Measurements from ENCODE around the gene POTEM. TPM values are rescaled to one million over a fixed set of nuclear protein-coding genes. Genes with fewer than 3 reads are reported as not detected.
"Not testable (repeated sequence)": the region's sequence is repeated elsewhere in the genome, so short reads cannot be mapped to it uniquely, and the experiment has no call there.

Gene POTEM
- total RNA-seq (ENCODE audit: insufficient read depth, low replicate concordance), result not detected

DNA sequence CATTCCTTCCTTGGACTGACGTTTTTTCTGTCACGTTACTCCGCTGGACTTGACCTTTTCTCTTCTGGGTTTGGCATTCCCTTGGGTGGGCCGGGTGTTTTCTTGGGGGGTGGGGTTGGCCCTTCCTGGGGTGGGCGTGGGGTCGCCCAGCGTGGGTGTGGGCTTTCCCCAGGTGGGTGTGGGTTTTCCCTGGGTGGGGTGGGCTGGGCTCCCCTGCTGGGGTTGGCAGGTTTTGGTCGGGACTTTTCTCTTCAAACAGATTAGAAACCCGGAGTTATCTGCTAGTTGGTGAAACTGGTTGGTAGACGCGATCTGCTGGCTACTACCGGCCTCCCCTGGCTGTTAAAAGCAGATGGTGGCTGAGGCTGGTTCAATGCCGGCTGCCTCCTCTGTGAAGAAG, at the start of gene POTEM:
Gene POTEM (plus strand): TSS at position 301 of the 400 bp plus-strand sequence. CDS start 52 bp downstream, at position 353.
- DNase-seq (ENCODE audit: low spot score), result not testable (repeated sequence)

DNA sequence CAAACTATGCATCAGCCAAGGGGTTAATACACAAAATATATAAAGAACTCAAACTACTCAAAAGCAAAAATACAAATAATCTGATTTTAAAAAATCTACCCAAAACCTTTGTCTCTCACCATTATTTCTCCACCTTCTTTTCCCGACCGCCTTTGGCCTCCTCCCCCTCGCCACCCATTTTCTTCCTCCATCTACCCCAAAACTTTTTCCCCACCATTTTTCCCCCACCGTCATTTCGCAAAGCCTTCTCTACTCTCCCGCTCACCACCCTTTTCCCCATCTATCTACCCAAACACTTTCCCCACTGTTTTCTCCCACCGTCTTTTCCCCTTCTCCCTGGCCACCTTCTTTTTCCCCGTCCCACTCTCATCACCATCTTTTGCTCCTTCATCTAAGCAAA, 48.9 kb upstream of the POTEM start:
- not testable (repeated sequence) for DNase-seq (ENCODE audit: low spot score)

DNA sequence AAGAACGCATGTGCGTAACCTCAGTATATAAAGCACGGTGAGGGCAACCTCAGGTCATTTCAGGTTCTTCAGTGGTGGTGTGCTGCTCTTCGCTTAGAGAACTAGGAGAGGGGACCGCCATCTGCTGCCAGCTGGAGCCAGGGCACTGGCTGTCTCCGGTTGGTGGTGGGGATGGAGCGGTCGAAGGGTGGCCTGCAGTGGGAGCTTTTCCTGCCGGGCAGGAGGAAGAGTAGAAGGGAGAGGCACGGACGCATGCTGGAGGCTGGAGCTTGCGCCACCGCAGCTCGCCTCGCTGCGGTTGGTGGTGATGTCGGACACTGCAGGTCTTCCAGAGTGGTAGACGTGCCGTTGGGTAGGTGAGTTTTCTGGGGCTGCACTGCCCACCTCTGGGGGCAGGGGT, 47.2 kb upstream of the POTEM start:
- not testable (repeated sequence) for DNase-seq (ENCODE audit: low spot score)

DNA sequence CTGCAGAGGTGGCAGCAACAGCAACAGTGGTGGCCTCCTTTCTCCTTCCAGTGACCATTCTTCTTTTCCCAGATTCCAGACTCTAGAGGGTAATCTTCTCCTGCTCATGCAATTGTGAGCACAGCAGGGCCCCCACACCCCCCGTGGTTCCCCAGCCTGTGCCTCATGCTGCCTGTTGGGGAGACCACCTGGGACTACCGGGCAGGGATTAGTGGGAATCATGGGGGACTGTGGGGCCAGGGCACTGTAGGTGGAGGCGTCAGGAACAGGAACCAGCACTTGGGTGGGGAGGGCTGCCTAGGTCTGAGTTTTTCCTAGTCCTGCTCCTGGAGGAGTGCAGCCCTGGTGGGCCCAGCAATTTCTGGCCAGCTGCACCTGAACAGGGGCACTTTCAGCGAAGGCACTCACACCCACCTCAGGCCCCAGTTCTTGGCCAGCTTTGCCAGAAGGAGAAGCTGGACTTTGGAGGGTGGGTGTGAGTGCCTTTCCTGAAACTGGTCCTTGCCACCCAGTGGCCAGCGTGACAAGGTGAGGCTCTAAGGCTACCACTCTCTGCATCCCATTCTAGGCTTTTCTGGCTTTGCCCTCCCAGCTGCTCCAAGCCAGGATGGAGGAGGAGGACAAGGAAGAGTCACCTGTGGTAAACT, 46.1 kb upstream of the POTEM start:
- DNase-seq (ENCODE audit: low spot score), result not testable (repeated sequence)

DNA sequence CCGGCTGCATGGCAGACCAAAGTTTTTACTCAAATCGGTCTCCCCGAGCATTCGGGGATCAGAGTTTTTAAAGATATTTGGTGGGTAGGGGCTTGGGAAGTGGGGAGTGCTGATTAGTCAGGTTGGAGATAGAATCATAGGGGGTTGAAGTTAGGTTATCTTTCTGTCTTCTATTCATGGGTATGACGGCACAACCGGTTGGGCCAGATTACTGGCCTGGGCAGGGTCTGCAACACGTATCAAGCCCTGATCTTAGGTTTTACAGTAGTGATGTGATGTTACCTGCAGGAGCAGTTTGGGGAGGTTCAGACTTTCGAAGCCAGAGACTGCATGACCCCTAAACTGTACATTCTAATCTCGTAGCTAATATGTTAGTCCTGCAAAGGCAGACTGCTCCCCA, 30.4 kb upstream of the POTEM start:
- not testable (repeated sequence) for DNase-seq (ENCODE audit: low spot score)

DNA sequence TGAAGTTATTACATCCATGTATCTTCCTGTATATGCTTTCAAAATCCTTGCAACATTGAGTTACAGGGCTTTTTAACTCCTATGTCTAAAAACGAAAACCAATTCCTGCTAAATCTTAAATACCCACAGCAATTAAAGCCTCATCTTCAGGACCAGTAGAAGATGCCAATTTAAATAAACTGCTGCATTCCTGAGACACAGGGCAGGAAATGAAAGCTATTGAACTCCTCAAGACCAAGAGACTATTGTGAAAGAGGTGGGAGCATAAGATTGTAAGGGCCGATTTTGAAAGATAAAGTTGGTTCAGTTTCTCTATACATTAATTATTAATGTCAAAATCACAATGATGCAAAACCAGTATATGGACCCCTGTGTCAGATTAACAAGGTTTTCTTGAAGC, 28.5 kb upstream of the POTEM start:
- not testable (repeated sequence) for DNase-seq (ENCODE audit: low spot score)

DNA sequence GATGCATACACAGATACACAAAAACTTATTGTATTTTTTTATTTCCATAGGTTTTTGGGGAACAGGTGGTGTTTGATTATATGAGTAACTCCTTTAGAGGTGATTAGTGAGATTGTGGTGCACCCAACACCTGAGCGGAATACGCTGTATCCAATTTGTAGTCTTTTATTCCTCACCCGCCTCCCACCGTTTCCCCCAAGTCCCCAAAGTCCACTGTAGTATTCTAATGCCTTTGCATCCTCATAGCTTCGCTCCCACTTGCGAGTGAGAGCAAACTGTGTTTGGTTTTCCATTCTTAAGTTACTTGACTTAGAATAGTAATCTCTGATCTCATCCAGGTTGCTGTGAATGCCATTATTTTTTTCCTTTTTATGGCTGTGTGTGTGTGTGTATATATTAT, 17.3 kb upstream of the POTEM start:
- DNase-seq (ENCODE audit: low spot score), result not testable (repeated sequence)

DNA sequence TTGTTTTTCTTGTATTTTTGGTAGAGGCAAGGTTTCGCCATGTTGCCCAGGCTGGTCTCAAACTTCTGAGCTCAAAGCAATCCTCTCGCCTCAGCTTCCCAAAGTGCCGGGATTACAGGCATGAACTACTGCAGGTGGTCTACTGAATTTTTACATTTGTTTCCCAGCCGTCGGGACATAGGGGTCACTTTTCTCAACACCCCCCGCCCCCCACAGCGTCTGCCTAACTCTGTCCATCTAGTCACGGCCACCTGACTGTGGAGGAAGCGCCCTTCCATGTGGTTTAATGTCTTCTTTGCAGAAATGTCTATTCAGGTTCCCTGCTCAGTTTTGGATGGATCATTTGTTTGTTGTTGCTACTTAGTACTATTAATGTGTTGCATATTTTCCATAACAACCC, 14.1 kb upstream of the POTEM start:
- not testable (repeated sequence) for DNase-seq (ENCODE audit: low spot score)

DNA sequence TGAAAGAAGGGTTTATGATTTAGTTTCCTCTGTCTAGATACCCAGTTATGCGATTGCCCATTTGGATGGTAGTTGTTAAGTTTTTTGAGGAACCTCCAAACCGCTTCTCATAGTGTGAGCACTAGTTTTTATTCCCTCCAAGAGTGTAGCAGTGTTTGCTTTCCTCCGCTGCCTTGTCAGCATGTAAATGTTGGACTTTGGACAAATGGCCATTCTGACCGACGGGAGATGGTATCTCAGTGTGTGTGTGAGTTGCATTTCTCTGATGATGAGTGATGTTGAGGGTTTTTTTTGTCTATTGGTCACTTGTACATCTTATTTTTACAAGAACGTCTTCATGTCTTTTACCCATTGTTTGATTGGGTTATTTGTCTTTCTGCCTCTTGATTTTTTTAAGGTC, 11.4 kb upstream of the POTEM start:
- not testable (repeated sequence) for DNase-seq (ENCODE audit: low spot score)

DNA sequence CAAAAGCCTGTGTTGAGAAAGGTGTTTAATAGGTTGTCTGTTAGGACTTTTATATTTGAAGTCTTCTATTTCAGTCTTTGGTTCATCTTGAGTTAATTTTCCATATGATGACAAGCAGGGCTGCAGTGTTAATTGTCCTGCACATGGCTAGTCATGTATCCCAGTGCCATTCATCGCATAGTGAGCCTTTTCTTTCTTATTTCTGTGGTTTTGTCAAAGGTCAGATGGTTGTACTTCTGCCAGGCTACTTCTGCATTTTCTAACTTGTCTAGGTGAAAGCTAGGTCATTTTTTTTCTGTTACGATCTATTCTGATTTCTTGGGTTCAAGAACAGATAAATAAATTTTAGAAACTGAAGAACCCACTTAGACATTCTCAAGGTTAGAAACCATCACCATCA, 5.7 kb upstream of the POTEM start:
- not testable (repeated sequence) for DNase-seq (ENCODE audit: low spot score)

DNA sequence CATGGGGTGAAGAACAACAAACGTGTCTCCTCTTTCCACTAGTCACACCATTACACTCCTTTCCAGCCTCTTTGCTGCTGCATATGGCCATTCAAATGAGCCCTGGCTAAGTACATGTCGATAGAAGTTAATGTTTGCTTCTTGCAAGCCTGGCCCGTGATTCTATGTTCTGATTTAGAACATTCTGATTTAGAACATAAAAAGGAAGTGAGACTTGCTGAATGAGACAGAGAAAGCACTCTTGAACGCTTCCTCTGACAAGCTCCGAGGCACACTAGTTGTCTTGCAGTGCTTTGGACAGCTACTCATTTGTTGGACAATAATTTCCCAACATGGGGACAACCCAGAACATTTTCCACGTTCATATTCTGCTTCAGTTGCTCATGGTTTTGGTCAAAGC, 5.1 kb upstream of the POTEM start:
- not testable (repeated sequence) for DNase-seq (ENCODE audit: low spot score)

DNA sequence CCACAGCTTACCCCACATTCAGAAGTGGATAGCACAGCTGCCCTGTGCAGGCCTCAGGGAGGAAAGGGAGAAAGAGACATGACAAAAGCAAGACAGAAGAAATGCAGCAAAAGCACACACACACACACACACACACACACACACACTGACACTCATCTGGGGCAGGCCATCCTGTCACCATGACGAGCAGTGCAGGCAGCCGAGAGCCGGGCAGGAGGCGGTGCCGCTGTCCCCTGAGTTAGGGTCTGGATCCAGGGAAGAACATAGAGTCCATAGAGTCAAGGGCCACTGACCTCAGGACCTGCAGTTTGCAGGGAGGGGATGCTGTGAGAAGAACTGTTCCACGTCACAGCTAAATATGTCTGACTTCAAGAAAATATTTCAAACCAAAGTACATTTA, 4.0 kb upstream of the POTEM start:
- DNase-seq (ENCODE audit: low spot score), result not testable (repeated sequence)

DNA sequence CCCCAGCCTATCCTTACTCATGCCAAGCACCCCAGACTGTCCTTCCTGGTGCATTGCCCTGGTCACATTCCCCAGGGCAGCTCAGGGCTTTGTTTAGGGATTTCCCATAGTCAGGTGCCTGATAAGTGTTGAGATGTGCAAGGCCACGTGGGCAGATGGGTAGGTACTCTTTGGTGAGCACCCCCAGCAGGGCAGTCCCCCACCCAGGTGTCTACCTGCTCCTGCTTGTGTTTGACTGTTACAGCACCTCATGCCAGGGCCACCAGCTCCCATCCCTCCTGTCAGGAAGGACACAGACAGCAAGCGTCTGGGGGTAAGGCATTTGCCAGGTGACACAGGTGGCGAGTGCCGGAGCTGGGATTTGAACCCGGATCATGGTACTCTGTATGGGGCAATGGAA, 2.4 kb upstream of the POTEM start:
- DNase-seq (ENCODE audit: low spot score), result not testable (repeated sequence)

DNA sequence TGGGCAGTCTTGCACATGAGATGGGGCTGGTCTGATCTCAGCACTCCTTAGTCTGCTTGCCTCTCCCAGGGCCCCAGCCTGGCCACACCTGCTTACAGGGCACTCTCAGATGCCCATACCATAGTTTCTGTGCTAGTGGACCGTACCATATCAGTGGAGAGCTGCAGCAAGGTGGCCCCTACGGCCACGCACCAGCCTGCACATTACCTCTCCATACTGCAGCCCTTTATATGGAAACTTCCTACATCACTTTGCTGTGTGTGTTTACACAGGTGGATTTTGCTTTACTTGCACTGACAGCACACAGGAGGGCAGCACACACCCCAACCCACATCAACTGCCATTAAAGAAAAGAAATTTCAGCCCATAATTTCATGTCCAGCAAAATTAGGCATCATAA, 35.3 kb downstream of the POTEM start:
- not testable (repeated sequence) for DNase-seq (ENCODE audit: low spot score)

DNA sequence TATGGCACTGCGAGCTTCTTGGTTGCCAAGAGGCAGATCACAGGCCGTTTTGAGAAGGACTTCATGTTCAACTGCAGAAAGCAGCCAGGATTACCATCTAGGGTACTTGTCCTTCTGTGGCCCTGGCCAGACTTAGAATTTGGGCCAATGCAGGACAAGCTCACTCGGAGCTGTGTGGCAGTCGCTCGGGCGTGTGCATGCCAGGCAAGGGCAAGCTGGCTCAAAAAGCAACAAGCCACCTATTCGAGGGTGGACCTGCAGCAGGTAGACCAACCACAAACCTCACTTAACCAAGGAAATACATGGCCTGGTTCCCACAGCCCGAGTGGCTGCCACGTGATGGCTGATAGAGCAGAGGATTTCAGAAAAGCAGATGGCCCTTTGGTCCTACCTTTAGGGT, 39.3 kb downstream of the POTEM start:
- DNase-seq (ENCODE audit: low spot score), result not testable (repeated sequence)

DNA sequence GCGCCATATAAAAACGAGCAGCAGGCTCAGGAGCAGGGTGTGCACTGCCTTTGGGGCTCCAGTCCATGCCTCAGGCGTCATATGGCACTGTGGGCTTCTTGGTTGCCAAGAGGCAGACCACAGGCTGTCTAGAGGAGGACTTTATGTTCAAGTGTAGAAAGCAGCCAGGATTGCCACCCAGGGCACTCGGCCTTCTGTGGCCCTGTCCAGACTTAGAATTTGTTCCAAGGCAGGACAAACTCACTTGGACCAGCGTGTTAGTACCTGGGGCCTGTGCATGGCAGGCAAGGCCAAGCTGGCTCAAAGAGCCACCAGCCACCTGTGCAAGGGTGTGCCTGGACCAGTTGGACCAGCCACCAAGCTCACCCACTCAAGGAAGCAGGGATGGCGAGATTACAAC, 40.4 kb downstream of the POTEM start:
- not testable (repeated sequence) for DNase-seq (ENCODE audit: low spot score)

DNA sequence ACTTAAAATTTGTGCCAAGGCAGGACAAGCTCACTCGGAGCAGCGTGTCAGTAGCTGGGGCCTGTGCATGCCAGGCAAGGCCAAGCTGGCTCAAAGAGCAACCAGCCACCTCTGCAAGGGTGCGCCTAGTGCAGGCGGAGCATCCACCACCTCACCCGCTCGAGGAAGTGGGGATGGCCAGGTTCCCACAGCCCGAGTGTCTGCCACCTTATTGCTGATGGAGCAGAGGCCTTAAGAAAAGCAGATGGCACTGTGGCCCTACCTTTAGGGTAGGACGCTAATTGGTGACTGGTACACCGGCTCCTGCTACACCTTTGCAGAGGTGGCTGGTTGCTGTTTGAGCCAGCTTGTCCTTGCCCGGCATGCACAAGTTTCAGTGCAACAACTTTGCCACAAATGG, 43.8 kb downstream of the POTEM start:
- DNase-seq (ENCODE audit: low spot score), result not testable (repeated sequence)

DNA sequence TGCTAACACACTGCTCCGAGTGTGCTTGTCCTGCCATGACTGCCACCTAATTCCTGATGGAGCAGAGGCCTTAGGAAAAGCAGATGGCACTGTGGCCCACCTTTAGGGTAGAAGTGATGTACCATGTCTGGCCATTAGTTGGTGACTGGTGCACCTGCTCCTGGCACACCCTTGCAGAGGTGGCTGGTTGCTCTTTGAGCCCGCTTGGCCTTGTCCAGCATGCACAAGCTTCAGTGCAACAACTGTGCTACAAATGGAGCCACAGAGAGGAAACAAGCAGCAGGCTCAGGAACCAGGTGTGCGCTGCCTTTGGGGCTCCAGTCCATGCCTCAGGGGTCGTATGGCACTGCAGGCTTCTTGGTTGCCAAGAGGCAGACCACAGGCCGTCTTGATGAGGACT, 44.5 kb downstream of the POTEM start:
- DNase-seq (ENCODE audit: low spot score), result not testable (repeated sequence)

DNA sequence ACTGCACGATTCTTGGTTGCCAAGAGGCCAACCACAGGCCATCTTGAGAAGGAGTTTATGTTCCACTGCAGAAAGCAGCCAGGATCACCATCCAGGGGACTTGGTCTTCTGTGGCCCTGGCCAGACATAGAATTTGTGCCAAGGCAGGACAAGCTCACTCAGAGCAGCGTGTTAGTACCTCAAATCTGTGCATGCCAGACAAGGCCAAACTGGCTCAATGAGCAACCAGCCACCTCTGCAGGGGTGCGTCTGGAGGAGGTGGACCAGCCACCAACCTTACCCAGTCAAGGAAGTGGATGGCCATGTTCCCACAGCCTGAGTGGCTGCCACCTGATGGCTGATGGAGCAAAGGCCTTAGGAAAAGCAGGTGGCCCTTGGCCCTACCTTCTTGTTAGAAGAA, 48.0 kb downstream of the POTEM start:
- not testable (repeated sequence) for DNase-seq (ENCODE audit: low spot score)

DNA sequence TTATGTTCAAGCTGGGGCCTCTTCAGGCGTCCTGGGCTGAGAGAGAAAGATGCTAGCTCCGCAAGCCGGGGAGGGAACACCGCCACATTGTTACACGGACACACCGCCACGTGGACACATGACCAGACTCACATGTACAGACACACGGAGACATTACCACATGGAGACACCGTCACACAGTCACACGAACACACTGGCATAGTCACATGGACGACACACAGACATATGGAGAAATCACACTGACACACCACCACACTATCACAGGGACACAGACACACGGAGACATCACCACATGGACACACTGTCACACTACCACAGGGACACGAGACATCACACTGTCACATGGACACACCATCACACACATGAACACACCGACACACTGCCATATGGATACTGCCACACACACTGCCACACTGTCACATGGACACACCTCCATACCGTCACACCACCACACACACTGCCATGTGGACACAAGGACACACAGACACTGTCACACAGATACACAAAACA, 57.9 kb downstream of the POTEM start:
- DNase-seq (ENCODE audit: low spot score), result not testable (repeated sequence)

DNA sequence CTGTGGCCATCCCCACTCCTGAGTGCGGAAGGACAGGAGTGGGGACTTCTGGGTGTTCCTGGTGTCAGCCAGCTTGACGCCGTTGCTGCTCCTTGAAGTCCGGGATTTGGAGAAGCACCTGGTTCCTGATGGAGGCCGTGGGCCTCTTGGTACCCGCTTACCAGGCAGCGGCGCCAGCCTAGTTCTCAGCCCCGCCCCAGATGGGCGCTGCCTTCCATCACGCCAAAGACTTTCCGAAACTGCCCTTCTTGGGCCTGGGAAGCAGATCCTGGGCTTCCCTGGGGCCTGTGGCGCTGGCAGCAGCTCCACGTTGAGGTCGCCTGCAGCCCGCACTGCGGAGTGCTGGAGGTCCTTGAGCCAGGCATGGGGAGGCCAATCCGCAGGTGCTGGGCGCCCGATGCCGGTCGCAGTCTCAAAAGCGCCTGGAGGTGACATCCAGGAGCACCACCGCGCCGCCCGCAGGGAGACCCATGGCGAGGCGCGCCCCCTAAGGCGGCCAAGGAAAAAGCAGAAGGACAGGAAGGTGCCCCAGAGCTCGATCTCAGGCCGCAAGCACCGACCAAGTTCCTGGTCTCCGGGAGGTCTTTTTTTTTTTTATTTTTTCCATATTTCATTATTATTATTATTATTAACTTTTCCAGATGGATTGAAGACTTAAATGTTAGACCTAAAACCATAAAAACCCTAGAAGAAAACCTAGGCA, 59.6 kb downstream of the POTEM start:
- not testable (repeated sequence) for DNase-seq (ENCODE audit: low spot score)

DNA sequence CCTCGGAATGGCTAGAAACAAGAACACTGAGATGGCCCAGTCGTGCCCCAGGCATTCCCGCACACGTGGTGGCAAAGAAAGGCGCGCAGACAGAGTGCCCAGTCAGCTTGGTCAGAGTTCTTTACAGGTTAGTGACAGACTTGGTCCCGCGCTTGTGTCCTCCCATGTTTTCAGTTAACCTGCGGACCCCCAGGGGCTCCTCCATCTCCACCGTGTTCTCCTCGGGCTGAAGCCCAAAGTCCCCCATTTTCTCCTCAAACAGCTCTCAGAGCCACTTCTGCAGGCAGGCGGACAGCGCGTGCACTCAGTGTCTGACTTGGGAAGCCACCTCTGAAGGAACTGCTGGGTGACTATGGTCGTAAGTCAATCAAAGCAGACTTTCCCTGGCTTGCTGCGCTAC, 60.7 kb downstream of the POTEM start:
- not testable (repeated sequence) for DNase-seq (ENCODE audit: low spot score)
